Fibroblast of lung (primary cell): ENCODE results near the gene ZNF573.
A peak's percentile ranks its signal among the peaks of the same experiment; 100 is the strongest.

Experiments
- EZH2 ChIP-seq: IDR thresholded peaks from 2 replicates; pipeline ENCODE4 v1.5.1; 2012; ENCODE audit warnings: low read length, control low read depth, mild to moderate bottlenecking; ENCODE audit errors: missing control alignments
- TF ChIP-seq, protein P1 (sequence below), 2 donors: IDR thresholded peaks in 1 of 2; conservative IDR thresholded peaks in 1 of 2; 1 replicate in 1 of 2; 2 replicates in 1 of 2; pipeline ENCODE4 v1.5.1; 2011 to 2012; ENCODE audit warnings: low read length in 2 of 2, control low read depth in 1 of 2, inconsistent platforms in 1 of 2, low read depth in 1 of 2, mild to moderate bottlenecking in 1 of 2

DNA sequence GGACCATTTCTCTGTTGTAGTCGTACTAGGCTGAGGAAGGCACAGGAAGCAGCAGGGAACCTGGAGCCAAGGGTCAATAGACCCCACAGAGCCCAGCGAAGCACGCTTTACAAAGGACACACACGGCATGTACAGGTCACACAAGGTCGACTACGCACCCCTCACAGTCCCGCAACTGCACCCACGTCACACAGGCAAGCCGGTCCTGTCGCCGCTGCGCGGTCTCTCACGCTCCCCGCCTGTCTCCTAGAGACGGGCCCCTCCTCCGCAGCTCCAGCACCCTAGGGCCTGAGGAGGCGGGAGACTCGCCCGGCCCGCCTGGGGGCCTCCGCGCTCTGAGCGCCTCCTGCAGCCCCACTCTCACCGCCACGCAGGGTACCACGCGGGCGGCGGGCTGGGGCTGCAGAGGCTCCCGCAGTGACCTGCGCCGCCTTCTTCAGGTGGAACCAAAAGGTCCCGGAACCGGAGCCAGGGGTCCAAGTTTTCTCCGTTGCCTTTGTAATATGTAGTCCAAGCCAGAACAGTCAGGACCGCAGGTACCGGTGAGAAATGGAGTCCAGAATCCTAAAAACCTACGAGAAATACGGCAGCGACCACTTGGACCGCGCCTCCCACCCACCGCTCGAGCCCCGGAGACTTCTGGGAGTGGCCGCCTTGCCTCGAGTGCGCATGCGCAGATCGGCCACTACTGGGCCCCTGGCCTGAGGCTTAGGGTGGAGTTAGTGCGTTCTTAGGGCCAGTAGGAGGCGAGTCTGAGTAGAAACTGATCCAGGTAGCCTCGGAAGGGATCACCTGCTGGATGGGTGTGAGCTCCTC lies 60.1 kb downstream of the ZNF573 start, which contains the start of gene ZNF607:
- TF ChIP-seq, protein P1, sequence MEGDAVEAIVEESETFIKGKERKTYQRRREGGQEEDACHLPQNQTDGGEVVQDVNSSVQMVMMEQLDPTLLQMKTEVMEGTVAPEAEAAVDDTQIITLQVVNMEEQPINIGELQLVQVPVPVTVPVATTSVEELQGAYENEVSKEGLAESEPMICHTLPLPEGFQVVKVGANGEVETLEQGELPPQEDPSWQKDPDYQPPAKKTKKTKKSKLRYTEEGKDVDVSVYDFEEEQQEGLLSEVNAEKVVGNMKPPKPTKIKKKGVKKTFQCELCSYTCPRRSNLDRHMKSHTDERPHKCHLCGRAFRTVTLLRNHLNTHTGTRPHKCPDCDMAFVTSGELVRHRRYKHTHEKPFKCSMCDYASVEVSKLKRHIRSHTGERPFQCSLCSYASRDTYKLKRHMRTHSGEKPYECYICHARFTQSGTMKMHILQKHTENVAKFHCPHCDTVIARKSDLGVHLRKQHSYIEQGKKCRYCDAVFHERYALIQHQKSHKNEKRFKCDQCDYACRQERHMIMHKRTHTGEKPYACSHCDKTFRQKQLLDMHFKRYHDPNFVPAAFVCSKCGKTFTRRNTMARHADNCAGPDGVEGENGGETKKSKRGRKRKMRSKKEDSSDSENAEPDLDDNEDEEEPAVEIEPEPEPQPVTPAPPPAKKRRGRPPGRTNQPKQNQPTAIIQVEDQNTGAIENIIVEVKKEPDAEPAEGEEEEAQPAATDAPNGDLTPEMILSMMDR (conservative IDR thresholded peaks at IDR 0.05 in 1 of 2, IDR thresholded peaks at IDR 0.05 in 1 of 2; ENCODE audit: low read depth in 1 of 2, low read length in 2 of 2) = peak; percentile 74 to 81
- TF ChIP-seq EZH2 = no peak
